Mesenteric fat pad (tissue), 1 donor: ENCODE data around the gene OR5AU1. TPM values are rescaled to one million over a fixed set of nuclear protein-coding genes. Genes with fewer than 3 reads are reported as not detected.

Source experiments
- DNase-seq: peaks from one replicate; pipeline ENCODE4 v3.0.0-alpha.2; 2020; ENCODE audit warnings: low spot score
- long read RNA-seq: library from polyadenylated mRNA; unstranded; transcript quantifications from one replicate; pipeline ENCODE4 v2.0.0, GENCODE V29; 2020
- total RNA-seq: library from RNA; stranded (reverse); fragmentation: NEBNext Ultra II Directional; extraction: Animal tissue kit (Norgen Biotek cat#: 25700); gene quantifications from one replicate; pipeline ENCODE4 v1.2.1, GENCODE V29; 2021
- donor health status: DM: yes; HTN: yes; CAD: no.

Gene OR5AU1
- not detected for total RNA-seq
- long read RNA-seq, result 0 reads

GRCh38 chr14:21155963-21156362 is at the start of gene OR5AU1:
Gene OR5AU1 (minus strand): TSS chr14:21156063. CDS start chr14:21155872, 191 bp downstream.
- no peak for DNase-seq

- DNase-seq, result no peak
These were observed 49.3 kb upstream of the OR5AU1 start for GRCh38 chr14:21205026-21205677.

GRCh38 chr14:21204167-21205025 is 48.5 kb upstream of the OR5AU1 start:
- no peak for DNase-seq

GRCh38 chr14:21203470-21204166 is 47.8 kb upstream of the OR5AU1 start:
- DNase-seq, result no peak

DNA sequence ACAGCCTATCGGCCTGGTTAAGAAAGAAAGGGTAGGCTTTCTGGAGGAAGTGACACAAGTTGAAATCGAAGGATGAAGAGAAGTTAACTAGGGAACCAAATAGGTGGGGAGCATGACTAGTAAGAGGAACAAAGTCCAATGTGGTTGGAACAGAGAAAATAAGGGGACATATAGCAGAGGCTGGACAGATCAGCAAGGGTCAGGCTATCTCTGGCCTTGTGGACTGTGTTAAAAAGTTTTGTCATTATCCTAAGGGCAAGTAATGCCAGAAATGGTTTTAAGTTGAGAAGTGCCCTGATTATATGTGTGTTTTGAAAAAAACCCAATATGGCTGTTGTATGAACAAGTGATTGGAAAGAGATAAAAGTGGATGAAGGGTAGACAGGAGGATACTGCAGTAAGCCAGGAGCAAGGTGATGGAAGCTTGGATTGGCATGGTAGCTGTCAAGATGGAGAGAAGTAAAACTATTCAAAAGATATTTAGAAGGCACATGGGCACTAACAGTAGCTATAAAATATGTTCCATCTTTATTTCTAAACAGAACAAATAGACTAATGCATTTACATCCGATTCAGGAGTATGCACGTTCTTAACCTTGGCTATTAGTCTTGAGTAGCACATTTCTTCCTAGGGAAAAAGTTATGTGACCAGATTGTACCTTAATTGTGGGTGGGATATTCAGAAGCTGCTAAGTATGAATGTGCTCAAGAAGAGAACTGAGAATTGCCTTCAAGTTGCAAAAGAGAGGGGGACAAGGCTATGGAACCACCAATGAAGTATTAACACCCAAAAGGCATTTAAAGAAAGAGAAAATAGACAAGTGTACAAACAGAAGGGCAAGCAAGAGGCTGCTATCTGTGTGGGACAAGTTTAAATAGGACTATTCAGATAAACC is 46.8 kb upstream of the OR5AU1 start:
- no peak for DNase-seq

DNA sequence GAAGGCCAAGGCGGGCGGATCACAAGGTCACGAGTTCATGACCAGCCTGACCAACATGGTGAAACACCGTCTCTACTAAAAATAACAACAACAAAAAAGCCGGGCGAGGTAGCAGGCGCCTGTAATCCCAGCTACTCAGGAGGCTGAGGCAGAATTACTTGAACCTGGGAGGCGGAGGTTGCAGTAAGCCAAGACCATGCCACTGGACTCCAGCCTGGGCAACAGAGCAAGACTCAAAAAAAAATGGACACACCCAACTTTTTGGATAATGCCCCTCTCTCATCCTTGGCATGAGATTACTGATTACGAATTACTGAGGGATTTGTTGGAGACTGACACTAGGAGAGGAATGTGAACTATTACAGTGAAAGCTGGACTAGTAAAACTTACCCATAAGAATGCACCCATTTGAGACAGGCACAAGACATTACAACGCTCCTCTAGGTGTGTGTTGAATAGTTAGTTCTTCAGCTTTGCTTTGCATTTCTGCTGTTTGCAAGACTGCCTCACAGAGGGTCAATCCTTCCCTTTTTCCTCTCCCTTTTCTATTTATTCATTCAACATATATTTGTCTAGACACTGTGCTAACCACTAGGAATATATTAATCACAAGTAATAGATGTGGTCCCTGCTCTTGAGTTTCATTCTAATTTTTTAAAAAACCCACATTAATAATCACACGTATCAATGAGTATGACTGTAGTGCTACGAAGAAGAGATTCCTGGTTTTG is 46.0 kb upstream of the OR5AU1 start:
- no peak for DNase-seq

DNA sequence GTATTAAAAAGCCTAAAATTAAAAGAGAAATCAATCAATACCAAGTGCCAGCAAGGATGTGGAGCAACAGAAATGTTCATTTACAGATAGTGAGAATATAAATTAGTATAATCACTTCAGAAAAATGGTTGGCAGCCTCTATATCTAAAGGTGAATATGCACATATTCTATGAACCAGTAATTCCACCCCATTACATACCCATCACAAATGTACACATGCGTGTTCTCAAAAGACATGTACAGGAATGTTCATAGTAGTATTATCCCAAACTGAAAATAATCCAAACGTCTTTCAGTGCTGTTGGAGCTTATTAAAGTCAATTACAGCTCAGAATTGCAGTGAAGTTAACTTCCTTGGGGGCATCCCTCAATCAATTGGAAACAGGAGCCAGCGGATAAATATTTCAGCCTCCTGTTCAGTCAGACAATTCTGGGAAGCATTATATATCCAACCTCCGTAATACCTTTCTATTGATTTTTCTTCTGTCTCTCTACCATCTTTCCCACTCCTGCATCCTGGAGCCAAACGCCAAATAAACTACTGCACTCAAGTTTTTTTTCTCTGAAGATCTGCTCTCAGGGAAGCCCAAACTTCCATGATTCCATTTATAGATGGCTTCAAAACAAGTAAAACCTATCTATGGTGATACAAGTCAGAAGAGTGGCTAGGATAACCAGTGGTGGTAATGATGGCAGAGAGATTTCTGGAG is 45.0 kb upstream of the OR5AU1 start:
- DNase-seq, result no peak

DNA sequence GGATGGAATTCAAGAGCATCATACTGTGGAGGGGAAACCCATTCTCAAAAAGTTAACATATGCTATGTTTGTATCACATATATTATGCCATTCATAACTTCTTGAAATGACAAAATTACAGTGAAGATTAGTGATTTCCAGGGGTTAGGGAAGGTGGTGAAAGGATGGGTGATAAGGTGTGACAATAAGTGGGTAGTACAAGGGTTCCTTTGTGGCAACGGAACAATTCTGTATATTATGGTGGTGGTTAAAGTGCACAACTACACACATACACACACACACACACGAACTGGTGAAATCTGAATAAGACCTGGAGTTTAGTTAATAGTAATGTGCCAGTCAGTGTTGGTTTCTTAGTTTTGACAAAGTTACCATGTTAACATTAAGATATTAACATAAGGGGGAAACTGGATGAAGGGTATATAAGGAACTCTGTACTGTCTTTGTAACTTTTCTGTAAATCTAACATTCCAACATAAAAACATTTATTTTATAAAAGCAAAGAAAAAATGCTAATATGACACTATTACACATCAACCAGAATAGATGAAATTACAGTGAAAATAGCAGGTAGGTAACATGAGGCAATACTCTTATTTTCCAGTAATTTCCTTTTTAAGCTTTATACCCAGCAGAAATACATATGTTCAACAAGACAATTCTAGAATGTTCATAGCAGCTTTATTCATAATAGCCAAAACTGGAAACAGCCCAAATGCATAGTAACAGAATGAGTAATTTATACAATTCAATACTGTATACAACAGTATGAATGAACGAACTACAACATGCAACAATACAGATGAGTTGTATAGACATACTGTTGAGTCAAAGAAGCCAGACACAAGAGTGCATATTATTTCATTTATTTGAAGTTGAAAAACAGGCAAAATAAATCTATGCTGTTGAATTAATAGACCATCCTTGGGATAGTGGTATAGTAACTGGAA is 44.0 kb upstream of the OR5AU1 start:
- no peak for DNase-seq

DNA sequence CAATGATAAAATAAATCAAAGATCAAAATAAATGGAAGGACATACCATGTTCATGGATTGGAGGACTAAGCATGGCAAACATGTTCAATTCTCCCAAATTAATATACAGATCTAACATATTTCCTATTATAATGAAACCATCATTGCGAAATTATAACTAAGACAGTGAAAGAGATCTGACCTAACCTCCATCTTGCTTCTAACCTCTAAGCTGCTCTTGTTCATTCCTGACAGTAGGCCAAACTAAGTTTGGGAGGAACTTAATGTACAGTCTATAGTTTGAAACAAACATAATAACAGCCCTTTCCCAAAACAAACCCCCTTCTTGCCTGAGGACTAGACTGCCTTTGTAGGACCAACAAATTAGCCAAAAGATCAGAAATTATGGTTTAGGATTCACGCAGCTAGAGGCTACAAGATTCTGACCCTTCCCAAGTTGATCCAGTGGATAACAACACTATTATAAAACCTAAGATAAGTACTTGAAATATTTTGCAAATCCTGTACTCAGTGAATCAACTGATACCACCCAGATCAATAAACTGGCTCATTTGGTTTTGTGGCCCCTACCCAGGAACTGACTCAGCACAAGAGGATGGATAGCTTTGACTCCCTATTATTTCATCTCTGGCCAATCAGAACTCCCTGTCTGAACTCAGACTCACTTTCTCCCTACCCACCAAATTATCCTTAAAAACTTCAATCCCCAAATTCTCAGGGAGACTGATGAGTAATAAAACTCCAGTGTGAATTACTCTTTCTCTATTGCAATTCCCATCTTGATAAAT is 41.7 kb upstream of the OR5AU1 start:
- DNase-seq, result no peak

- DNase-seq, result no peak
These were observed 38.7 kb upstream of the OR5AU1 start for GRCh38 chr14:21194597-21194996.

GRCh38 chr14:21192875-21193535 is 37.1 kb upstream of the OR5AU1 start:
- no peak for DNase-seq

GRCh38 chr14:21192447-21192822 is 36.6 kb upstream of the OR5AU1 start:
- DNase-seq, result no peak

DNA sequence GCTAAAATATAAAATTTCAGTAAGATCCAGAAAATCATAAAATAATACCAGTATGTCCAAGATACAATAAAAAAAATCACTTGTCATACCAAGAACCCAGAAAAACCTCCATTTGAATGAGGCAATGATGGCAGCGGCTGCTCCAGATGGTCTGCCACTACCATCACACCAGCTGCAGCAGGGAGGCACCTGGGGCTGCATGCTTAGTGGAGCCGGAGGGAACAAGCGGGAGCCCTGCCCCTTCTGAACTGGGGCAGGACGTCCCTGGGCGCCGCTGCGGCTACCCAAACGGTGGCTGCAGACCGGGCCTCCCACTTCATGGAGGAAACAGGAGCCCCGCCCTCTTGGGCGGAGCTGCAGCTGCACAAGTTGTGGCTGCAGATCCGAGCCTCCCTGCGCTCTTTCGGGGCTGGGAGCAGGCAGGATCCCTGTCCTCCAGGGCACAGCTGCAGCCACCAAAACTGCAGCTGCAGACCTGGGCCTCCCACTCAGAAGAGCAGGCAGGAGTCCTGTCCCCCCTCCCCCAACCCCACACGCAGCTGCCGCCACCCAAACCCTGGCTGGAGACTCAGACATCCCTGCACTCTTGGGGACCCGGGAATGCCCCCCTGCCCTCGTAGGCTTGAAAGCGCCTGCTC is 36.1 kb upstream of the OR5AU1 start:
- DNase-seq, result no peak

DNA sequence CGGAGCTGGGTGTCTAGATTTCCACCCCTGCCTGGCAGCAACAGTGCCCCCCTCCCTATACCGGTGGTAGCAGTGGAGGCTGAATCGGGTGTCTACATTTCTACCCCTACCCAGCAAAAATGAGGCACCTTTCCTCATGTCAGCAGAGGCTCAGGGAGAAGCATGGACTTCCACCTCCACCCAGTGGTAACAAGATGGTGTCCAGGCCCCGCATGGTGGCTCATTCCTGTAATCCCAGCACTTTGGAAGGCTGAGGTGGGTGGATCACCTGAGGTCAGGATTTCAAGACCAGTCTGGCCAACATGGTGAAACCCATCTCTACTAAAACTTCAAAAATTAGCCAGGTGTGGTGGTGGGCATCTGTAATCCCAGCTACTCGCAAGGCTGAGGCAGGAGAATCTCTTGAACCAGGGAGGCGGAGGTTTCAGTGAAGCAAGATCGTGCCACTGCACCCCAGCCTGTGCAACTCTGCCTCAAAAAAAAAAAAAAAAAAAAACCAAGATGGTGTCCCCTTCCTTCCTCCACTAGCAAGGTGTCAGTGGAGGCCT is 35.5 kb upstream of the OR5AU1 start:
- DNase-seq, result no peak

DNA sequence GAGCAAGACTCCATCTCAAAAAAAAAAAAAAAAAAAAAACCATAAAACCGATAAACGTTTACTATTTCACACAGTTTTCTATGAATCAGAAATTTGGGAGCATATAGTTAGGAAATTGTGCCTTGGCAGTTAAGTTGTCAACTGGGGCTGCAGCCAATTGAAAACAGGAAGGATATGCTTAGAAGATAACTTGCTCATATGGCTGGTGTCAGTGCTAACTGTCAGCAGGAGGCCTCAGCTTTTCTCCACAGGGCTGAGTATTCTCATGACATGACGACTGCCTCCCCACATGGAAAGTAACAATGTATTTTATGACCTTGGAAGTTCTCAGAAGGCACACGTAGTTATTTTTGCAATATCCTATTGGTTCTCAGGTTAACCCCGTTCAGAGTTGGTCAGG is 29.6 kb upstream of the OR5AU1 start:
- DNase-seq, result no peak

DNA sequence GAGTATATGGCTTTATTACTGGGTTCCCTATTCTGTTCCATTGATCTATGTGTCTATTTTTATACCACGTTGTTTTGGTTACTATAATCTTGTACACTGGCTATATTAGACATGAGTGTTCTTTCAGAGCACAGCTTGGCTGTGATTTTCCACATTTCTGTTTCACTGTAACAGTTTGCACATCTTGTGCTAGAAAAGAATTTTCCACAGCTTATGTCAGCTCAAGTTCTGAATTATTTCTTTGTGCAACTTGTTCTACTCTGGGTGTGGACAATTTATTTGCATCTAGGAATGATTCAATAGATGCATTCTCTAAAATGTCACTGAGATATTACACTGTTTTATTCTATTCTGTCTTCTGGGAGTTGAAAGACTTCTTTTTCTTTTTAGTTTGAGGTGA is 28.4 kb upstream of the OR5AU1 start:
- no peak for DNase-seq
